ENCODE data around the gene CYP2B6.
"Not testable (repeated sequence)": the region's sequence is repeated elsewhere in the genome, so short reads cannot be mapped to it uniquely, and the experiment has no call there.

- TF ChIP-seq CTCF (conservative IDR thresholded peaks at IDR 0.05 in 1 of 2, IDR thresholded peaks at IDR 0.05 in 1 of 2; ENCODE audit: low read depth in 1 of 2, low read length in 2 of 2); EZH2 (IDR thresholded peaks at IDR 0.05; ENCODE audit: low read length, missing control alignments): not testable (repeated sequence)
Measured at GRCh38 chr19:40970396-40971345, 20.4 kb upstream of the CYP2B6 start.

All from fibroblast of lung (primary cell).